Measurements from ENCODE around the gene STRADA. TPM values are rescaled to one million over a fixed set of nuclear protein-coding genes. Genes with fewer than 3 reads are reported as not detected.
A peak's percentile ranks its signal among the peaks of the same experiment; 100 is the strongest.

Gene STRADA
- total and polyA plus RNA-seq, 2 donors (not counting 3 experiments of a cell fraction or from before 2014, with no cell fraction given) = 47.0 to 53.6 TPM

GRCh38 chr17:63718988-63719387 is 22.6 kb downstream of the STRADA start:
- intact Hi-C loops (cut with micrococcal nuclease) = no loop called here
- peak; percentile 45 for DNase-seq (ENCODE audit: low read depth, low spot score)

More at GRCh38 chr17:63718988-63719387, 22.6 kb downstream of the STRADA start:
- dilution Hi-C loops (cut with MboI; ENCODE audit: extremely low pct_ligation_motif_present, low sequenced_read_pairs) = no loop called here
- Histone ChIP-seq H3K79me2 (ENCODE audit: control insufficient read depth, insufficient read depth, low read length) (no peaks in the 10 kb centered on the region), H3K4me2 (ENCODE audit: insufficient read depth, low read length) (no peak overlapping the region), H3K4me3 (replicated peaks in 1 of 3; ENCODE audit: insufficient read depth in 1 of 3, low read depth in 1 of 3, low read length in 3 of 3) (no peak overlapping the region), H2AFZ (ENCODE audit: low read depth, low read length) (no peak overlapping the region), H3K9ac (replicated peaks; ENCODE audit: extremely low read depth, insufficient read depth, low read length) (no peak overlapping the region), H3K36me3 (ENCODE audit: control insufficient read depth in 2 of 2, extremely low read depth in 1 of 2, insufficient read depth in 2 of 2, low read length in 2 of 2) (peaks cover 0 to 11% of the 10 kb centered on the region in 2 experiments), H4K20me1 (replicated peaks; ENCODE audit: control insufficient read depth, extremely low read depth, insufficient read depth, low read length) (no peaks in the 10 kb centered on the region), H3K27ac (ENCODE audit: insufficient read depth, low read depth, low read length) (no peak overlapping the region), H3K9me3 (replicated peaks; ENCODE audit: control insufficient read depth, insufficient read depth, low read length) (no peaks in the 10 kb centered on the region), H3K4me1 (ENCODE audit: control insufficient read depth, extremely low read depth, insufficient read depth, low read length) (peaks cover 4% of the 10 kb centered on the region), H3K27me3 (ENCODE audit: control insufficient read depth in 2 of 2, insufficient read depth in 2 of 2, low read length in 2 of 2) (no peaks in the 10 kb centered on the region), H3K9me1 (replicated peaks; ENCODE audit: control insufficient read depth, extremely low read depth, insufficient read depth, low read length) (no peaks in the 10 kb centered on the region)
- POLR2A ChIA-PET = no interaction called here
- CTCF ChIA-PET = no interaction called here
- no TSS peak for BruUV-seq (replicated peaks)
- TF ChIP-seq EZH2 (IDR thresholded peaks at IDR 0.05; ENCODE audit: borderline replicate concordance, low read depth, low read length, severe bottlenecking) = no peak
- TF ChIP-seq MAX (IDR thresholded peaks at IDR 0.05; ENCODE audit: insufficient read depth, insufficient read length) = no peak
- TF ChIP-seq MYC (IDR thresholded peaks at IDR 0.05; ENCODE audit: low read depth, low read length) = no peak
- TF ChIP-seq POLR2AphosphoS5 (IDR thresholded peaks at IDR 0.05; ENCODE audit: insufficient read depth, low read depth, low read length) = no peak
- no peak for TF ChIP-seq FOS (IDR thresholded peaks at IDR 0.05; ENCODE audit: borderline replicate concordance, insufficient read depth, low read length)
- TF ChIP-seq GATA2 (IDR thresholded peaks at IDR 0.05; ENCODE audit: insufficient read depth, insufficient read length, low read depth, low read length) = no peak
- no peak for TF ChIP-seq CTCF (IDR thresholded peaks at IDR 0.05; ENCODE audit: extremely low read depth in 1 of 2, insufficient read depth in 1 of 2, low read depth in 1 of 2, low read length in 2 of 2)
- TF ChIP-seq POLR2A (IDR thresholded peaks at IDR 0.05; ENCODE audit: low read depth, low read length) = no peak
- TF ChIP-seq JUN (IDR thresholded peaks at IDR 0.05; ENCODE audit: borderline replicate concordance, insufficient read depth, insufficient read length, low read depth) = no peak
- FAIRE-seq = no peak

Measured in endothelial cell of umbilical vein (primary cell).